ENCODE measurements around the gene DPP7.

DNA sequence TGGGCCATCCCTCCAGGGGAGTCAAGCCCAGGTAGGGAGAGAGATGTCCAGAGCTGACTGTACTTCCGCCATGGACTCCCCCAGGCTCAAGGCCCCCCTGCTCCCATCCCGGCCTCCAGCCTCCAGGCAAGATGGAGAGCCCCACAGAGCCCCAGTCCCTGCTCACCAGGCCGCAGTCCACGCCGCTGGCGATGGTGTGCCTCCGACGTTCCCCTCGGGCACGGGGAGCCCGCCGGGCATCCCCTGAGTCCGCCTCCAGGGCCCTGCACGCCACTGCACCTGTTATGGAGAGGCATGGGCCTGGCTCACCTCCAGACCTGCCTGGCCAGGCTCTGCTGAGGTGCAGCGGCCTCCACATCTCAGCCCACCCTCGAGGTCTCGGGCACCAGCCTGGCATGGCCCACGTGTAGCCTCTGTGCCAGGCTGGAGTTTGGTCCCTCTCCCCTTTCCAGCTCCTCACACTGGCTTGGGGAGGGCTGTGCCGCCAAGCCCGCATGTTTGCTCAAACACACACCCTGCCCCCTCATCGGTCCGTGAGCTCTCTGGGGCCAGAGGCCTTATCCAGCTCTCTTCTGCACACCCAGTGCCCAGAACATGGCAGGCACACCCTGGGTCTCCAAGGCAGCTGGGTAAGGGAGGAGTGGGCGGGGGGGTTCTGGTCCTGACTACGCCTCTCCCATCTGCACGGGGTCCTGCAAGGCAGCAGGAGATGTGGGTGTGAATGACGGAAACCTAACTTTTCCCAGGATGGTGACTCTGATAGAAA is 48.3 kb downstream of the DPP7 start:
- TF ChIP-seq CTCF (IDR thresholded peaks at IDR 0.05; ENCODE audit: low read depth, low read length) (no peak), EZH2phosphoT487 (IDR thresholded peaks at IDR 0.05; ENCODE audit: low read depth) (no peak)
